Right lobe of liver (tissue), 6 donors: ENCODE measurements around the gene LHX5. TPM values are rescaled to one million over a fixed set of nuclear protein-coding genes. Genes with fewer than 3 reads are reported as not detected.
"Not testable (repeated sequence)": the region's sequence is repeated elsewhere in the genome, so short reads cannot be mapped to it uniquely, and the experiment has no call there.

Source experiments
- ATAC-seq, 4 donors: fragments of 200-7000 bp; cut with Tn5 transposase; one replicate each; pipeline ENCODE4 v1.9.1; 2020; ENCODE audit warnings: mild to moderate bottlenecking in 4 of 4, moderate library complexity in 4 of 4
- DNase-seq, 3 donors: peaks; one replicate each; pipeline ENCODE4 v3.0.0-alpha.2; 2020
- H3K27ac ChIP-seq, 3 donors: fragments of 200-600 bp; one replicate each; pipeline ENCODE4 v1.8.0; 2022
- H3K27me3 ChIP-seq, 2 donors: fragments of 200-600 bp; one replicate each; pipeline ENCODE4 v1.8.0; 2022
- H3K36me3 ChIP-seq, 4 donors: fragments of 200-600 bp; sonication (generic) in 1 of 4; one replicate each; pipeline versions ENCODE4 v1.5.1 to v1.8.0; 2017 to 2022; ENCODE audit warnings: control low read depth in 1 of 4
- H3K4me1 ChIP-seq, 4 donors: fragments of 200-600 bp; sonication (generic) in 1 of 4; one replicate each; pipeline versions ENCODE4 v1.5.1 to v1.8.0; 2017 to 2022; ENCODE audit warnings: control low read depth in 1 of 4
- H3K4me3 ChIP-seq, 3 donors: fragments of 200-600 bp; one replicate each; pipeline ENCODE4 v1.8.0; 2022
- H3K9me3 ChIP-seq, 4 donors: fragments of 200-600 bp; sonication (generic) in 1 of 4; one replicate each; pipeline versions ENCODE4 v1.5.1 to v1.8.0; 2017 to 2022; ENCODE audit warnings: control low read depth in 1 of 4
- POLR2A ChIP-seq: fragments of 450-650 bp; IDR thresholded peaks from one replicate; pipeline ENCODE4 v1.6.1; 2017; ENCODE audit warnings: antibody characterized with exemption, mild to moderate bottlenecking
- WGBS: methylation state at CpG from one replicate; pipeline ENCODE4 v1.1.6; 2018; ENCODE audit warnings: low coverage, low lambda C conversion rate; ENCODE audit not compliant: insufficient coverage; ENCODE audit errors: missing lambda C conversion rate; 5-methylcytosine and 5-hydroxymethylcytosine counted together
- intact Hi-C, 2 donors: fragments of 100-400 bp; cut with DNase I; formaldehyde crosslinking; loops; one replicate each; pipeline versions ENCODE4 v1.11.2 to v1.14.1; 2022
- total RNA-seq, 6 experiments: library from RNA; depleted of rRNA in 2 of 6; stranded (reverse); fragments of >200 nt in 2 of 6; fragmentation: NEBNext Ultra II Directional in 3 of 6; extraction: Animal tissue kit (Norgen Biotek cat#: 25700) in 3 of 6; gene quantifications; one replicate each; pipeline versions ENCODE4 v1.1.0 to v1.2.4, GENCODE V29; 2016 to 2023
- TF ChIP-seq, protein P1 (sequence below), 4 donors: fragments of 200-600 bp in 3 of 4; fragments of 450-650 bp in 1 of 4; IDR thresholded peaks; one replicate each; pipeline versions ENCODE4 v1.5.1 to v1.8.0; 2016 to 2022; ENCODE audit warnings: antibody characterized with exemption in 4 of 4, mild to moderate bottlenecking in 2 of 4
- donor health status: DM: no; HTN: yes; CAD: no.
- donor health status: DM: no; HTN: no; CAD: no.
- donor health status: DM: no; HTN: no; CAD: no.
- donor health status: DM: no; HTN: yes; CAD: no.
- donor health status: DM: no; HTN: yes; CAD: no.

Gene LHX5
- total RNA-seq, 6 experiments from 2014 or later: not detected

DNA sequence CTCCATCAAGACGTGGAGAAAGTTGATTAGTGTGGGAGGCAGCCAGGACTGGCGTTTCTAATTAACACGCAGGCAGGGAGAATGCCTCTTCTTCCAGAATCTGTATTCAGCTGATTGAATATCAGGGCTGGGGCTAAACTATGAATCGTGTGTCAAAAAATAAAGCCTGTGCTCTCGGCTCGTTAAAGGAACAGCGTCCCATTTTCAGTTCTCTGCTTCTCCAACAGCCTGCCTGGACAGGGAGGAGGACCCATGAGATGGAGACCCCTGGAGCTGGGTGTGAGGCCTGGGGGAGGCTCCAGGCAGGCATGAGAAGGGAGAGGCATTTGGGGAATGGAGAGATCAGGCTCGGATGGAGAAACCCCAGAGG is 28.6 kb upstream of the LHX5 start:
- Histone ChIP-seq H3K9me3 (no peaks in the 10 kb centered on the region), H3K27ac (no peak overlapping the region), H3K4me3 (no peak overlapping the region), H3K4me1 (no peaks in the 10 kb centered on the region), H3K27me3 (no peaks in the 10 kb centered on the region), H3K36me3 (no peaks in the 10 kb centered on the region)
- TF ChIP-seq, protein P1, sequence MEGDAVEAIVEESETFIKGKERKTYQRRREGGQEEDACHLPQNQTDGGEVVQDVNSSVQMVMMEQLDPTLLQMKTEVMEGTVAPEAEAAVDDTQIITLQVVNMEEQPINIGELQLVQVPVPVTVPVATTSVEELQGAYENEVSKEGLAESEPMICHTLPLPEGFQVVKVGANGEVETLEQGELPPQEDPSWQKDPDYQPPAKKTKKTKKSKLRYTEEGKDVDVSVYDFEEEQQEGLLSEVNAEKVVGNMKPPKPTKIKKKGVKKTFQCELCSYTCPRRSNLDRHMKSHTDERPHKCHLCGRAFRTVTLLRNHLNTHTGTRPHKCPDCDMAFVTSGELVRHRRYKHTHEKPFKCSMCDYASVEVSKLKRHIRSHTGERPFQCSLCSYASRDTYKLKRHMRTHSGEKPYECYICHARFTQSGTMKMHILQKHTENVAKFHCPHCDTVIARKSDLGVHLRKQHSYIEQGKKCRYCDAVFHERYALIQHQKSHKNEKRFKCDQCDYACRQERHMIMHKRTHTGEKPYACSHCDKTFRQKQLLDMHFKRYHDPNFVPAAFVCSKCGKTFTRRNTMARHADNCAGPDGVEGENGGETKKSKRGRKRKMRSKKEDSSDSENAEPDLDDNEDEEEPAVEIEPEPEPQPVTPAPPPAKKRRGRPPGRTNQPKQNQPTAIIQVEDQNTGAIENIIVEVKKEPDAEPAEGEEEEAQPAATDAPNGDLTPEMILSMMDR (IDR thresholded peaks at IDR 0.05): no peak
- ATAC-seq: no peak
- WGBS: 18% methylated on average over 8 of the region's 8 CpGs
- DNase-seq: no peak
- intact Hi-C loops: no loop called here

DNA sequence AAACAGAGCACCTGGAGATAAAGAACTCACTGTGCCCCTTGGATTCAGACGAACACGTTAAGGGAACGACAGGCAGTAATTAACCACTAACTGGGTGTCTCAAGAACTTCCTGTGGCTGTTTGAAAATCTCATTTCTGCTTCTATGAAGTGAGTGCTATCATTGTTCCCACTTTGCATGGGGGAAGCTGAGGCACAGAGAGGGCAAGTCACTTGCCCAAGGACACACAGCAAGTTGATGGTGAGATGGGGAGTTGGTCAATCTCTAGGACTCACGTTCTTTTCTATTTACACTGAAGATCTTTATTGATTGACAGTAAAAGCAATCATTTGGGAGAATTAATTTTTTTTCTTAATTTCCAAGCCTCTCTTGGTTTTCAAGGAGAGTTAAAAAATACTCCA is 26.8 kb upstream of the LHX5 start:
- DNase-seq (no peak), ATAC-seq (no peak)
- Histone ChIP-seq H3K27ac (no peak overlapping the region), H3K9me3 (no peaks in the 10 kb centered on the region), H3K4me1 (no peaks in the 10 kb centered on the region), H3K36me3 (no peaks in the 10 kb centered on the region), H3K4me3 (no peak overlapping the region), H3K27me3 (no peaks in the 10 kb centered on the region)
- intact Hi-C loops: no loop called here
- TF ChIP-seq POLR2A: no peak
- TF ChIP-seq, protein P1 (IDR thresholded peaks at IDR 0.05): no peak
- 14% methylated on average over 4 of the region's 4 CpGs for WGBS

DNA sequence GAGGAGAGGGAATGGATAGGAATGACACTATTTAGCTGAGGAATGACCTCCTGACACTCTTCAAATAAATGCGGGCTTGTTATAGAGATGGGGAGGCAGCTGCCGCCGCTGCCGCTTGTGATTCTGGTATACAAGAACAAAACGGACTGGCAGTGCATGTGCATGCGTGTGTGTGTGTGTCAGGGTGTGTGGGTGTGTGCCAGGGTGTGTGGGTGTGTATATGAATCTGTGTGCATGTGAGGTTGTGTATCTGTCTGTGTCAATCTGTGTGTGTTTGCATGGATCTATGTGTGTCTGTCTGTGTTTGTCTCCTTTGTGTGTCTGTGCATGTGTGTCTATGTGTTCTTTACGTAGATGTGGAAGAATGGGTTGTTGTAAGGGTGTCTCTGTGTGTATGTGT is 26.0 kb upstream of the LHX5 start:
- DNase-seq: no peak
- no peaks in the 10 kb centered on the region for H3K36me3 ChIP-seq
- 29% methylated on average over 7 of the region's 7 CpGs for WGBS

DNA sequence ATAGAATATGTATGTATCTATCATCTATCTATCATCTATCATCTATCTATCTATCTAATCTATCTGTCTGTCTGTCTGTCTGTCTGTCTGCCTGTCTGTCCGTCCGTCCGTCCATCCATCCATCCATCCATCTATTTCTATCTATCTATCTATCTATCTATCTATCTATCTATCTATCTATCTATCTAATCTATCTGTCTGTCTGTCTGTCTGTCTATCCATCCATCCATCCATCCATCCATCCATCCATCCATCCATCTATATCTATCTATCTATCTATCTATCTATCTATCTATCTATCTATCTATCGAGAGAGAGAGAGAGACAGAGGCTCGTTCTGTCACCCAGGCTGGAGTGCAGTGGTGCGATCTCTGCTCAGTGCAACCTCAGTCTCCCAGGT is 24.3 kb upstream of the LHX5 start:
- H3K27me3 ChIP-seq, DNase-seq, H3K4me1 ChIP-seq, H3K27ac ChIP-seq, H3K9me3 ChIP-seq, intact Hi-C loops, ATAC-seq, H3K36me3 ChIP-seq, H3K4me3 ChIP-seq: not testable (repeated sequence)
- WGBS: 65% methylated on average over 6 of the region's 6 CpGs

More for the DNA sequence above, 26.0 kb upstream of the LHX5 start:
- Histone ChIP-seq H3K4me3 (no peak overlapping the region), H3K27me3 (no peaks in the 10 kb centered on the region), H3K27ac (no peak overlapping the region), H3K9me3 (no peaks in the 10 kb centered on the region), H3K4me1 (no peaks in the 10 kb centered on the region)
- ATAC-seq: no peak
- intact Hi-C loops: no loop called here
- TF ChIP-seq, protein P1 (IDR thresholded peaks at IDR 0.05): no peak
- TF ChIP-seq POLR2A: no peak

DNA sequence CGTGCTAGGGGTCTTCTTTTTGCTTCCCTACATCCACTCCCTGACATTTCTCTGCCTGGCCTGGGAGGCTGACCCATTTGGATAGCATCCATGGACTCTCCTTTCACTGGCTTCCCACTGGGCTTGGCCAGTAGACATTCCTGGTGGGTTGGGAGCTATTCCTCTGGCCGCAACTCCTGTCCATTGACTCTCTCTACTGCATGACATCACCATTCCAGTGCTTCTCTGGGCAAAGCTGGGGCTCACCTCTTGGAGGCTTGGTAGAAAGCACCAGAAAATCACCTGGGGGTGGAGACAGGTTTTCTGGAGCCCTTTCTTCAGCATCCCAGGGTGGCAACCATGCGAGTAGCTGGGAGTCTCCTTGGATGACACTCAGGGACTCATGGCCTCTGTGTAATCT is 16.7 kb upstream of the LHX5 start:
- TF ChIP-seq, protein P1 (IDR thresholded peaks at IDR 0.05): no peak
- TF ChIP-seq POLR2A: no peak

More for the DNA sequence above, 16.7 kb upstream of the LHX5 start:
- Histone ChIP-seq H3K27me3 (no peaks in the 10 kb centered on the region), H3K9me3 (no peaks in the 10 kb centered on the region), H3K4me3 (no peak overlapping the region), H3K36me3 (no peaks in the 10 kb centered on the region), H3K27ac (no peak overlapping the region), H3K4me1 (no peaks in the 10 kb centered on the region)
- no peak for DNase-seq
- intact Hi-C loops: no loop called here
- 50% methylated on average over 2 of the region's 3 CpGs for WGBS
- ATAC-seq: no peak
